GM19463 (cell line): Measurements from ENCODE around the gene CAPG.
"Not testable (repeated sequence)": the region's sequence is repeated elsewhere in the genome, so short reads cannot be mapped to it uniquely, and the experiment has no call there.

Experiments used
- ATAC-seq: cut with Tn5 transposase; IDR thresholded peaks from one replicate; pipeline ENCODE4 v1.9.1; 2021; ENCODE audit warnings: mild to moderate bottlenecking, moderate library complexity; ENCODE audit not compliant: unreplicated experiment

CAPG gene

GRCh38 chr2:85398426-85399182 is 11.6 kb downstream of the CAPG start:
- ATAC-seq, result no peak

GRCh38 chr2:85397925-85398331 is 12.2 kb downstream of the CAPG start:
- no peak for ATAC-seq

- ATAC-seq, result no peak
These were observed 13.4 kb downstream of the CAPG start for GRCh38 chr2:85396531-85397470.

DNA sequence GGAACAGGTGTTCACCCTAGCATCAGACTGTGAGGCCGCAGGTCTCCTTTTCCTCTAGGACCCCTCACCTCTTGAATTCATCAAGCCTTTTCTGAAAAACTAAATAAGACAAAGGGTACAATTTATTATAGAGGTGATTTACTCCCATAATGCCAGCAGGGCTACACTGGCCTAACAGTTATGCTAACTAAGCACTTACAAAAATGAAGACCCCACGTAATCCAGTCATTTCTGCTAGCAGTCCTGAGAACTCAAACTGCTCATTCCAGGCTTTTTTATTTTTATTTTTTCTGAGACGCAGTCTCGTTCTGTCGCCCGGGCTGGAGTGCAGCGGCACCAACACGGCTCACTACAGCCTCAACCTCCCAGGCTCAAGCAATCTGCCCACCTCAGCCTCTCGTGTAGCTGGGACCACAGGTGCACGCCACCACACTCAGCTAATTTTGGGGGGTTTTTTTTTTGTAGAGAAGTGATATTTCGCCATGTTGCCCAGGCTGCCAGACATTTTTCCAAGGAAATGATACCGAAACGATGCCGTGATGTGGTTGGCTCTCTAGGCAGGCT is 14.2 kb downstream of the CAPG start:
- no peak for ATAC-seq

- ATAC-seq, result no peak
These were observed 15.2 kb downstream of the CAPG start for GRCh38 chr2:85394976-85395375.

GRCh38 chr2:85394261-85394681 is 15.9 kb downstream of the CAPG start:
- no peak for ATAC-seq

- no peak for ATAC-seq
These were observed 16.3 kb downstream of the CAPG start for GRCh38 chr2:85393836-85394235.

- no peak for ATAC-seq
These were observed 19.1 kb downstream of the CAPG start for GRCh38 chr2:85390941-85391669.

DNA sequence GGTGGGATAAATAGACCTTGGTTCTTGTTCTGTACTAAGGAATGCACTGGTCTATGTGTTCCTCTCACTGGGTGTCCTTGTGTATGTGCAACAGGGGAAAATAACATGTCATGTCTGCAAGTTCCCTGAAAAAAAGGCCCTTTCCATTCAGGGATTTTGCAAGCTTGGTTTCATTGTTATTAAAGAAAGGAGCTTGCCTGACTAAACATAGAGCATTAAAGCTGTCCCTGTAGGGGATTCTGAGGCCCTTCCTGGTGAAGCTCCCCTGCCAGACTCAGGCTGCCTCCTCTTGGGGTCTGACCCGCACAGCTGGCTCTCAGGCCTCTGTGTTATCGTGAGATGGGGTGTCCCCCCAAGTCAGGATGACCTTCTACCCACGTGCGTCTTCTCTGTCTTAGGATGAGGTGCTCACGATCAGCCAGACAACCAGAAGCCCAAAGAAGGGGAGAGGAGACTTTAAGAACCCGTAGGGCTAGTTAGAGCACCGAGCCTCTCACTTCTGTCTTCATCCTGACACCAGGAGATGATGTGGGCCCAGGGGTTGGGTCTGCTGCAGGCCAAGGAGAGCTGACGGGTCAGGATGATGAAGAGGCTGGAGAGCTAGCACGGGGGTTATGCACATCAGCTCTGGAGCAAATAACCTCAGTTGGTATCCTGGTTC is 21.2 kb downstream of the CAPG start:
- no peak for ATAC-seq

DNA sequence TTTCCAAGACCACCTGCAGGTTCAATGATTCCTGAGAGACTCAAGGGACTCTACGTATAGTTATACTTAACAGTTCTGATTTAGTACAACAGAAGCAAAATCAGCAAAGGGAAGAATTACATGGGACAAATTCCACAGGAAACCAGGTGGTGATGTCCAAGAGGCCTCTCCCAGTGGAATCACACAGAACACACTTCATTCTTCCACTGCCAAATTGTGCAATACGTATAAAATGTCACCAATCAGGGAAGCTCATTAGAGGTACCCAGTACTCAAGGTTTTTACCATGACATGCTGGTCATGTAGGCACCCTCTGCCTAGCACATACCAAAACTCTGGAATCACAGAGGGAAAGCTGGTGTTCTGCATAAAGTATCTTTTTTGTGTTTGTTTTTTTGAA is 22.4 kb downstream of the CAPG start:
- ATAC-seq, result no peak

DNA sequence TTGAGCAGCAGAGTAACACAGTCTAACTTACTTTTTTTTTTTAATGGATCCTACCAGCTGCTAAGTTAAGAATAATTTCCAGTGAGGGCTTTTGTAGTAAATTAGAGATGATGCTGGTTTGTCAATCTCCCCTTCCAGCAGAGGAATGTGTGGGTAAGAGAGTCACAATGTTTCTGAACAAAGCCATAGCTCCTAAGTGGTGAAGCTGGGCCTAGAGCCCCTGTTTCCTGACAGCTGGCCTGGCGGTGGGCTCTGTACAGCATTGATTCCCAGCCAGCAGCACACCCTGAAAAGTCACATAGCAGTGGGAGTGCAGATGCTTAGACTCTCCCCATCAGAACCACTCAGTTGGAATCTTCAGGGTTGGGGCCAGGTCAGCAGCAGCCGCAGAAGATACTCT is 24.4 kb downstream of the CAPG start:
- no peak for ATAC-seq

DNA sequence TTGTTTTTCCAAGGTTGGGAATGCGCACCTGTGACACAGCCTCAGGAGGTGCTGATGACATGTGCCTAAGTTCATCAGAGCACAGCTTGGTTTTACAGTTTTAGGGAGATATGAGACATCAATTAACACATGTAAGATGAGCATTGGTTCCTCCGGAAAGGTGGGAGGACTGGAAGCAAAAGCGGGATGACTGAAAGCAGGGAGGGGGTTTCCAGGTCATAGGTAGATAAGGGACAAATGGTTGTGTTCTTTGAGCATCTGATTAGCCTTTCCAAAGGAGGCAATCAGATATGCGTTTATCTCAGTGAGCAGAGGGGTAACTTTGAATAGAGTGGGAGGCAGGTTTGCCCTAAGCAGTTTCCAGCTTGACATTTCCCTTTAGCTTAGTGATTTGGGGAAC is 26.3 kb downstream of the CAPG start:
- no peak for ATAC-seq

DNA sequence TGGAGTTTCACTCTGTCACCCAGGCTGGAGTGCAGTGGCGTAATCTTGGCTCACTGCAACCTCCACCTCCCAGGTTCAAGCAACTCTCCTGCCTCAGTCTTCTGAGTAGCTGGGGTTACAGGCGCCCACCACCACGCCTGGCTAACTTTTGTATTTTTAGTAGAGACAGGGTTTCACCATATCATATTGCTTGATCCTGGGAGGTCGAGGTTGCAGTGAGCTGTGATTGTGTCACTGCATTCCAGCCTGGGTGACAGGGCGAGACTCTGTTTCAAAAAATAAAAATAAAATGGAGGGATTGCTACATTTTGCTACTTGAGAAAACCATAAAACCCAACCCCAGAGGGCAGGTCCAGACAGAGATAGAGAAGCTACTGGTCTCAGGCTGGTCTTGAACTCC is 27.0 kb downstream of the CAPG start:
- ATAC-seq, result not testable (repeated sequence)

GRCh38 chr2:85380048-85380447 is 30.1 kb downstream of the CAPG start:
- no peak for ATAC-seq

DNA sequence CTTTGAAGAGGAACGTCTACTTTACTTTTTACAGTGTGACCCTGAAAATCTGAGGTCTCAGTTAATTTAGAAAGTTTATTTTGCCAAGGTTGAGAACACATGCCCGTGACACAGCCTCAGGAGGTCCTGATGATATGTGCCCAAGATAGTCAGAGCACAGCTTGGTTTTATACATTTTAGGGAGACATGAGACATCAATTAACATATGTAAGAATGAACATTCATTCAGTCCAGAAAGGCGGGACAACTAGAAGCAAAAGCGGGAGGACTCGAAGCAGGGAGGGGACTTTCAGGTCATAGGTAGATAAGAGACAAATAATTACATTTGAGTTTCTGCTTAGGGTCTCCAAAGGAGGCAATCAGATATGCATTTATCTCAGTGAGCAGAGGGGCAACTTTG is 31.9 kb downstream of the CAPG start:
- no peak for ATAC-seq

DNA sequence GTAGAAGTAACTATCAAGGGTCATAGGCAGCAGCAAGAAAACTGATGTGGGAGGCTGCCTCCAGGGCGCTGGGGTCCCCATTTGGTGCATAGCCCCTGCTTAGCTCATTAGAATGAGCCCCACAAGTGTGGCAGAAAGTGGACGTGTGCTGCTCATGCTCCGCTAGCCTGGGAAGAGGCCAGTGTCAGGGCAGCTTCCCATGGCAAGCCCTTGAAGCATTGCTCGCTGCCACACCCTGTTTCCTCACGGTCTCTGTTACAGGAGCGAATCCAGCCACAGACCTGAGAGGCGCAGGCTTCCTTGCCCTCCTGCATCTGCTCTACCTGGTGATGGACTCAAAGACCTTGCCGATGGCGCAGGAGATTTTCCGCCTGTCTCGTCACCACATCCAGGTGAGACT is 33.1 kb downstream of the CAPG start:
- ATAC-seq, result no peak

- no peak for ATAC-seq
These were observed 33.7 kb downstream of the CAPG start for GRCh38 chr2:85376291-85377065.

- ATAC-seq, result no peak
These were observed 39.1 kb downstream of the CAPG start for GRCh38 chr2:85371045-85371444.

DNA sequence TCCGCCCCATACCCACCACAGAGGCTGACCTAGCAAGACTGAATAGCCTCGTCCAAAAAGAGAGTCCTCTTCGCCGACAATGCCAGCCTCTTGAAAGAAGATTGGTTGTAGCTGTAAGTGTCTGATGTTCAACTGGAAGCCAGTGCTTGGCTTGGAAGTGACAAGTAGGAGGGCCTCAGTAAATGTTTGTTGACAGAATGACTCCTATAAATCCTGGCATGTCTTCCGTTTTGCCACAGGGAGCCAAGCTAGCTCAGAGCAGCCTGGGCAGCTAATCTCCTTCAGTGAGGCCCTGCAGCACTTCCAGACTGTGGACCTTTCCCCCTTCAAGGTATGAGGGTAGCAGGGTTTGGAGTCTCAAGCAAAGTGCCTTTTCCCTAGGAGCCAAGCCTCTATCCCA is 40.7 kb downstream of the CAPG start:
- no peak for ATAC-seq

GRCh38 chr2:85368921-85369320 is 41.2 kb downstream of the CAPG start:
- no peak for ATAC-seq
